ENCODE data around the gene FGF12.

Gene FGF12

DNA sequence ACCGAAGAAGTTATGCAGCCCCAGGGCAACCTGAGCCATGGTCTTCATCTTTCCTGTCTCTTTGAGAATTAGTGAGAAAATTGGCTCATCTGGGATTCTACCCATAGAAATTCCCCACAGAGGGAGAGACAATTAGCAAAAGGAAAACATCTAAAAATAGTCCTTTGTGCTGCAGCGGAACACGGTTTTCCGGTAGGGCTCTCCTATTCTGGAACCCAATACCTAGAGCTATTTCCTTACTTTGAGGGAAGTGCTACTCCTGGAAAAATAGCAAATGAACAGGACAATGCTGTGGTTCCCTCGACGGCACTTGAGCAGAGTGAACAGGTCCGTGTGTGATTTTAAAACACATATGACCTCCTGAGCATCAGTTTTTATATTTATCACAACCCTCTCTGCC lies 210.5 kb downstream of the FGF12 start:
- POLR2A ChIA-PET = no interaction called here
- TF ChIP-seq ZNF384 (IDR thresholded peaks at IDR 0.05) = no peak
- no peak for TF ChIP-seq LEF1 (IDR thresholded peaks at IDR 0.05; ENCODE audit: borderline replicate concordance)
- TF ChIP-seq FOXK2 (IDR thresholded peaks at IDR 0.05) = no peak
- no peak for TF ChIP-seq FOXA1 (IDR thresholded peaks at IDR 0.05)
- no peak for TF ChIP-seq CTBP1 (IDR thresholded peaks at IDR 0.05; ENCODE audit: borderline replicate concordance)
- no peak for TF ChIP-seq ELF4 (IDR thresholded peaks at IDR 0.05)
- TF ChIP-seq FOXM1 (IDR thresholded peaks at IDR 0.05; ENCODE audit: borderline replicate concordance) = no peak
- TF ChIP-seq SUZ12 (IDR thresholded peaks at IDR 0.05) = no peak
- TF ChIP-seq SP1 (IDR thresholded peaks at IDR 0.05) = no peak
- no peak for TF ChIP-seq HDGF (IDR thresholded peaks at IDR 0.05; ENCODE audit: borderline replicate concordance)
- no peak for TF ChIP-seq TARDBP (IDR thresholded peaks at IDR 0.05)
- no peak for DNase-seq (ENCODE audit: extremely low spot score)
- CTCF ChIA-PET = no interaction called here

DNA sequence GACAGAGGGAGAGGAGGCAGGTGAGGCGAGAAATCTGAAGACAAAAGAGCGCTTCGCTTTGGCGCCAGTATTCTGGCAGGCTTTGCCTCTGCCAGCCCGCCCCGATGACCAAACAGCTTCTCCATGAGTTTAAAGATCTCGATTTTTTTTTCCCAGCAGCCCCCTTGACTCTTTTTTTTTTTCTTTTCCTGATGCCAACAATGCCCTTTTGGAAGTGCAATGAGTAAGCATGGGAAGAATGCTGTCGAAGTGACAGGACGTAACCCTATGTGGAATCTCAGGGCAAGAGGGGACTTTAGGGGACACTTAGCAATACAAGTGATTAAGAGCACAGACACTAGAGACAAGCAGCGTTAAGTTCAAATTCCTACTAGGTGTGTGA lies 211.7 kb downstream of the FGF12 start:
- TF ChIP-seq ZNF384 (IDR thresholded peaks at IDR 0.05) = no peak
- TF ChIP-seq HDGF (IDR thresholded peaks at IDR 0.05; ENCODE audit: borderline replicate concordance) = no peak
- TF ChIP-seq FOXK2 (IDR thresholded peaks at IDR 0.05) = no peak
- TF ChIP-seq ARNT (IDR thresholded peaks at IDR 0.05) = no peak
- TF ChIP-seq TARDBP (IDR thresholded peaks at IDR 0.05) = no peak
- TF ChIP-seq FOXM1 (IDR thresholded peaks at IDR 0.05; ENCODE audit: borderline replicate concordance) = no peak
- TF ChIP-seq BHLHE40 (IDR thresholded peaks at IDR 0.05; ENCODE audit: borderline replicate concordance) = no peak
- TF ChIP-seq NFRKB (IDR thresholded peaks at IDR 0.05) = no peak
- no peak for TF ChIP-seq LEF1 (IDR thresholded peaks at IDR 0.05; ENCODE audit: borderline replicate concordance)
- no peak for TF ChIP-seq L3MBTL2 (conservative IDR thresholded peaks at IDR 0.05)
- TF ChIP-seq CTBP1 (IDR thresholded peaks at IDR 0.05; ENCODE audit: borderline replicate concordance) = no peak
- no peak for TF ChIP-seq FOXA1 (IDR thresholded peaks at IDR 0.05)
- no peak for TF ChIP-seq SUZ12 (IDR thresholded peaks at IDR 0.05)
- TF ChIP-seq ELF4 (IDR thresholded peaks at IDR 0.05) = no peak
- TF ChIP-seq, protein P1, sequence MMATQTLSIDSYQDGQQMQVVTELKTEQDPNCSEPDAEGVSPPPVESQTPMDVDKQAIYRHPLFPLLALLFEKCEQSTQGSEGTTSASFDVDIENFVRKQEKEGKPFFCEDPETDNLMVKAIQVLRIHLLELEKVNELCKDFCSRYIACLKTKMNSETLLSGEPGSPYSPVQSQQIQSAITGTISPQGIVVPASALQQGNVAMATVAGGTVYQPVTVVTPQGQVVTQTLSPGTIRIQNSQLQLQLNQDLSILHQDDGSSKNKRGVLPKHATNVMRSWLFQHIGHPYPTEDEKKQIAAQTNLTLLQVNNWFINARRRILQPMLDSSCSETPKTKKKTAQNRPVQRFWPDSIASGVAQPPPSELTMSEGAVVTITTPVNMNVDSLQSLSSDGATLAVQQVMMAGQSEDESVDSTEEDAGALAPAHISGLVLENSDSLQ (IDR thresholded peaks at IDR 0.05) = no peak
- no peak for TF ChIP-seq SP1 (IDR thresholded peaks at IDR 0.05)
- ChIA-PET POLR2A (no interaction called here), CTCF (interaction anchor here (0.6 kb wide), 1 partner anchor 48 kb away, joined by 3 read pairs; no protein-coding TSS in a partner anchor)
- no peak for DNase-seq (ENCODE audit: extremely low spot score)

DNA sequence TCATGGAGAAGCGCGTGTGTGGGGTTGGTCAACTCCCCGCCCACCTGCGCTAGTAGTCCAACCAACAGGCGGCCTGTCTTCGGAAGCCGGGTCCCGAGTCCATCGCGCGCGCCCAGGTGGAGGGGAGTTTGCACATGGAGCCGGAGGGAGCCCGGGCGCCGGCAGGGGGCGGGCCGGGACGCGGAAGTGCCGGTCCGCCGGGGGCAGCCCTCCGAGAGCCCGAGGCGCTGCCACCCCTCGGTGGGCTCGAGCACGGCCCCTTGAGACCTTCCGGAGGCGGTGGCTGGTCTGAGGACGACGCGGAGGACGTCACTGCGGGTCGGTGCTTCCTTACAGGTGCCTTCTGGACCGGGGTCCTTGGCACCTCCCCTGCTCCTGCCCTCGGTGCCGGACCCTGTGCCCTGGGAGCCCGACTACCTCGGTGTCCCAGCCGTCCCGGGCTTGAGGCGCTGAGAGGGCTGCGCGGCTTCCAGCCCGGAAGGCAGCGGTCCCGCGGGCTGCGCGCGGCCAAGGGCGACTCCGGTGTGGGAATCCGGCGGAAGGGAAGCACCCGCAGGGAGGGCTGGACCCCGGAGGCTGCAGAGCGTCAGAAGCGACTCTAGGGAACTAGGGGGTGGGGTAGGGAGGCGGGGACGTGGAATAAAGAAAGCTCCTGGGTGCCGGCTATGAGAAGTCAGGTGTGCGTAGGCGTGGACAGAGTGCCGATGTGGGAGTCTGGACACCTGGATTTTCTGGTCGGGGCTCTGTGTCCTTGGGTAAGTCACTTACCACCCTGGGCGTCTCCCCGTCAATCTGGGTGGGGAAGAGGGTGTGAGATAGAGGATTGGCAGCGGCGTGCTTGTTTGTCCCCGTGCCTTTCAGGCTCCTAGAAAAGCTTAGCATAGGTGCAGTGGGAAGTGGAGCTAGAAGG lies 212.3 kb downstream of the FGF12 start:
- peak; percentile 35 for DNase-seq (ENCODE audit: extremely low spot score)
- ChIA-PET CTCF (interaction anchor here (0.6 kb wide), 1 partner anchor 47 kb away, joined by 3 read pairs; no protein-coding TSS in a partner anchor), POLR2A (no interaction called here)
- no peak for TF ChIP-seq SP1 (IDR thresholded peaks at IDR 0.05)
- TF ChIP-seq CTBP1 (IDR thresholded peaks at IDR 0.05; ENCODE audit: borderline replicate concordance) = no peak
- TF ChIP-seq SUZ12 (IDR thresholded peaks at IDR 0.05) = no peak
- TF ChIP-seq L3MBTL2 (conservative IDR thresholded peaks at IDR 0.05) = no peak
- no peak for TF ChIP-seq HDGF (IDR thresholded peaks at IDR 0.05; ENCODE audit: borderline replicate concordance)
- no peak for TF ChIP-seq FOXA1 (IDR thresholded peaks at IDR 0.05)
- TF ChIP-seq ELF4 (IDR thresholded peaks at IDR 0.05) = no peak
- no peak for TF ChIP-seq ARNT (IDR thresholded peaks at IDR 0.05)
- no peak for TF ChIP-seq FOXM1 (IDR thresholded peaks at IDR 0.05; ENCODE audit: borderline replicate concordance)
- no peak for TF ChIP-seq TARDBP (IDR thresholded peaks at IDR 0.05)
- TF ChIP-seq FOXK2 (IDR thresholded peaks at IDR 0.05) = no peak
- no peak for TF ChIP-seq BHLHE40 (IDR thresholded peaks at IDR 0.05; ENCODE audit: borderline replicate concordance)
- no peak for TF ChIP-seq ZNF384 (IDR thresholded peaks at IDR 0.05)
- TF ChIP-seq, protein P1 (IDR thresholded peaks at IDR 0.05) = no peak
- no peak for TF ChIP-seq LEF1 (IDR thresholded peaks at IDR 0.05; ENCODE audit: borderline replicate concordance)
- TF ChIP-seq NFRKB (IDR thresholded peaks at IDR 0.05) = no peak

DNA sequence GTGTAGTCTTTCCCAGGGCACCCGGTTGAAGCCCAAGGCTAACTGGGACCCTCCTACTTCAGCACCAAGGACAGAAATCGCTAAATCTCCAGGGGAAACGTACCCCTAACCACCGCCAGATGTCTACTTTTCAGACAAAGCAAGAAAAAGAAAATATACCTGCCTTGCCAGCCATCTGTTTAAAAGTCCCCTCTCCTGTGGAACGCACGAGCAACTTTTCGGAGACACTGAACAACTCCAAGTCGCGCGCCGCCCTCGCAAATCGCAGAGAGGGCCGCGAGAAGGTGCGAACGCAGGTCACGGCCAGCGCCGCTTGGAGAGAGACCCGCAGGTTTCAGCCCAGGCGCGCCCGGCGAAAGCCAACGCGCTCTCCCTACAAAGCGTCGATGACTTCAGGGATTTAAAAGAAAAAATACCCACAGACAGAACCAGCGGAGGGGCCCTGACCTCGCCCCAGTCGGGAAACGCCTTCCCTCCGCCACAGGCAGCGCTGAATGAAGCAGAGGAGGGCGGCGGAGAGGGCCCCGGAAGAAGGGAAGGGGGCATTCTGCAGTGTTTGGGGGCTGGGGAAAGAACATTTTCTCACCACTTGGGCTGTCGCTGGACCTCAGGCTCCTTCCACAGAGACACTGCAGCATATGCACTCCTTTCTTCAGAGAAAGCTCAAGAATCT lies 213.1 kb downstream of the FGF12 start:
- CTCF ChIA-PET = no interaction called here
- TF ChIP-seq L3MBTL2 (conservative IDR thresholded peaks at IDR 0.05) (peak; percentile 47; the same call in 1 of the 2 replicates), ELF4 (IDR thresholded peaks at IDR 0.05) (no peak)
- DNase-seq (ENCODE audit: extremely low spot score) = peak; percentile 32

DNA sequence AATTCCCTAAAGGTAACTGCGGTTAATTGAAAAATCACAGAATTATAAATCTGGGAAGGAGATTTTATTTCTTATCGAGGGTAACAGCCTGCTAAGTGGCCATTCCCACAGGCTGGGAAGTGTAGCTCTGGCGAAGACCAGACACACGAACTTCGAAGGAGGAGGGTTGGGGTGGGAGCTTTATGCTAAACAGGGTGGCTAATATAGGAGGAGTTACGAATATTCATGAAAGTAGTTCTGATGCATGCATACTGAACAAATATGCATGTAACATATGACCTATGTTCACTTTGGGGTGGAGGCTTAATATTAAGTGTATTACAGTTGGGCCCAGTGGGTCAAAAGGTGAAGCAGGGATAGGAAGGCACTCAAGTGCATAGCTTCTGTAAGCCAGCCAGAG lies 221.6 kb downstream of the FGF12 start:
- POLR2A ChIA-PET = no interaction called here
- no peak for TF ChIP-seq HDGF (IDR thresholded peaks at IDR 0.05; ENCODE audit: borderline replicate concordance)
- no peak for TF ChIP-seq SUZ12 (IDR thresholded peaks at IDR 0.05)
- no peak for TF ChIP-seq LEF1 (IDR thresholded peaks at IDR 0.05; ENCODE audit: borderline replicate concordance)
- TF ChIP-seq FOXA1 (IDR thresholded peaks at IDR 0.05) = no peak
- TF ChIP-seq ARNT (IDR thresholded peaks at IDR 0.05) = no peak
- TF ChIP-seq, protein P1 (IDR thresholded peaks at IDR 0.05) = no peak
- no peak for TF ChIP-seq NFRKB (IDR thresholded peaks at IDR 0.05)
- TF ChIP-seq FOXM1 (IDR thresholded peaks at IDR 0.05; ENCODE audit: borderline replicate concordance) = no peak
- no peak for TF ChIP-seq TARDBP (IDR thresholded peaks at IDR 0.05)
- TF ChIP-seq BHLHE40 (IDR thresholded peaks at IDR 0.05; ENCODE audit: borderline replicate concordance) = no peak
- TF ChIP-seq L3MBTL2 (conservative IDR thresholded peaks at IDR 0.05) = no peak
- TF ChIP-seq FOXK2 (IDR thresholded peaks at IDR 0.05) = no peak
- TF ChIP-seq SP1 (IDR thresholded peaks at IDR 0.05) = no peak
- CTCF ChIA-PET = no interaction called here
- no peak for DNase-seq (ENCODE audit: extremely low spot score)

More for the DNA sequence above, 213.1 kb downstream of the FGF12 start:
- POLR2A ChIA-PET = no interaction called here
